Measurements from ENCODE around the gene FOCAD. TPM values are rescaled to one million over a fixed set of nuclear protein-coding genes. Genes with fewer than 3 reads are reported as not detected.

The FOCAD gene
- total and polyA plus RNA-seq, 4 donors = 6.8 to 62.1 (median 27.9) TPM

DNA sequence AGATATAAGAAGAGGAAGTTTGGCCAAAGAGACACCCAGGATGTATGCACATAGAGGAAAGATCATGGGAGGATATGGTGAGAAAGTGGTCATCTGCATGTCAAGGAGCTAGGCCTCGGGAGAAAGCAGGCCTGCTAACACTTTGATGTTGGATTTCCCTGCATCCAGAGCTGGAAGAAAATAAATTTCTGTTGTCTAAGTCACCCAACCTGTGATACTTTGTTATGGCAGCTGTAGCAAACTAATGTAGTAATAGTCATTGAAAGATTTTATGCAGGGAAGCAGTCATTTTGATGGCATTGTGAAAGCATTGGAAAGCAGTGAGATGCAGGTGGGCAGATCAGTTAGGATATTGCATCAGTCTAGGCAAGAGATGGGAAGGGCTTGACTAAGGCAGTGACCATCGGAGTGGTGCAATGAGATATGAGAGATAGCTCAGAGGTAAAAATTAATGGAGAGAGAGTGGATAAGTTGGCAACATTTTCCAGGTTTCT, 24.5 kb upstream of the FOCAD start:
- no peaks in the 10 kb centered on the region for H3K9me3 ChIP-seq (ENCODE audit: control insufficient read depth in 4 of 4, insufficient read depth in 3 of 4, low read length in 3 of 4)
- TF ChIP-seq, protein P1, sequence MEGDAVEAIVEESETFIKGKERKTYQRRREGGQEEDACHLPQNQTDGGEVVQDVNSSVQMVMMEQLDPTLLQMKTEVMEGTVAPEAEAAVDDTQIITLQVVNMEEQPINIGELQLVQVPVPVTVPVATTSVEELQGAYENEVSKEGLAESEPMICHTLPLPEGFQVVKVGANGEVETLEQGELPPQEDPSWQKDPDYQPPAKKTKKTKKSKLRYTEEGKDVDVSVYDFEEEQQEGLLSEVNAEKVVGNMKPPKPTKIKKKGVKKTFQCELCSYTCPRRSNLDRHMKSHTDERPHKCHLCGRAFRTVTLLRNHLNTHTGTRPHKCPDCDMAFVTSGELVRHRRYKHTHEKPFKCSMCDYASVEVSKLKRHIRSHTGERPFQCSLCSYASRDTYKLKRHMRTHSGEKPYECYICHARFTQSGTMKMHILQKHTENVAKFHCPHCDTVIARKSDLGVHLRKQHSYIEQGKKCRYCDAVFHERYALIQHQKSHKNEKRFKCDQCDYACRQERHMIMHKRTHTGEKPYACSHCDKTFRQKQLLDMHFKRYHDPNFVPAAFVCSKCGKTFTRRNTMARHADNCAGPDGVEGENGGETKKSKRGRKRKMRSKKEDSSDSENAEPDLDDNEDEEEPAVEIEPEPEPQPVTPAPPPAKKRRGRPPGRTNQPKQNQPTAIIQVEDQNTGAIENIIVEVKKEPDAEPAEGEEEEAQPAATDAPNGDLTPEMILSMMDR (IDR thresholded peaks at IDR 0.05; ENCODE audit: control extremely low read depth, extremely low read depth) = no peak
- WGBS, 2 donors = 49 to 78% methylated on average over 2 of the region's 2 CpGs

DNA sequence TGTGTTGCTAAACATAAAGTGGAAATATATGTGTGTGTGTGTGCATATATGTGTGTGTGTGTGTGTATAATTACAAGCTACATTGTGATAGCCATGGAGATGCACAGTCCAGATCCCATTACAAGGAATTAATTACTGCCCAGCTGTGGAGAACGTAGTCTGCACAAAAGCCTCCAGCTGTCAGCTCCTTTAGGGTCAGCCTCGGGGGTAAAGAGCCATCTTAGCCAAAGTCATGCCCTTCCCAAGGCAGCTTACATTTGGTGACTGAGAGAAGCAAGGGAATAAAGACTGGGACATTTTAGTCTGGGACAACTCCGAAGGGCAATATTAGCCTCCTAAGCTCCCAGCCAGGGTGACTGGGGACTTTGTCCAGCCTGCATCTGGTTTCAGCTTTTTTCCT, 21.9 kb upstream of the FOCAD start:
- H3K4me3 ChIP-seq = no peak overlapping the region
- TF ChIP-seq, protein P1 (IDR thresholded peaks at IDR 0.05; ENCODE audit: control extremely low read depth, extremely low read depth) = no peak
- H3K36me3 ChIP-seq (ENCODE audit: control insufficient read depth in 4 of 4, insufficient read depth in 4 of 4, low read length in 4 of 4) = no peaks in the 10 kb centered on the region
- no peaks in the 10 kb centered on the region for H3K27me3 ChIP-seq (ENCODE audit: control insufficient read depth in 3 of 3, insufficient read depth in 3 of 3, low read length in 2 of 3)
- H3K4me1 ChIP-seq (ENCODE audit: control insufficient read depth in 5 of 5, insufficient read depth in 5 of 5, low read length in 5 of 5) = peaks cover 0 to 7% (median 0%) of the 10 kb centered on the region in 5 donors
- no peak overlapping the region for H3K9ac ChIP-seq (ENCODE audit: insufficient read depth in 1 of 2, low read length in 2 of 2)
- DNase-seq = no peak
- ATAC-seq (ENCODE audit: insufficient read depth, low FRiP score) = no peak
- no peak overlapping the region for H3K27ac ChIP-seq (ENCODE audit: low read depth in 1 of 2, low read length in 1 of 2)
- H3K9me3 ChIP-seq (ENCODE audit: control insufficient read depth in 4 of 4, insufficient read depth in 3 of 4, low read length in 3 of 4) = no peaks in the 10 kb centered on the region
- 74 to 80% methylated on average over 3 of the region's 3 CpGs for WGBS, 2 donors

More for the DNA sequence above, 24.5 kb upstream of the FOCAD start:
- DNase-seq = no peak
- H3K4me3 ChIP-seq = no peak overlapping the region
- no peaks in the 10 kb centered on the region for H3K36me3 ChIP-seq (ENCODE audit: control insufficient read depth in 4 of 4, insufficient read depth in 4 of 4, low read length in 4 of 4)
- H3K27ac ChIP-seq (ENCODE audit: low read depth in 1 of 2, low read length in 1 of 2) = no peak overlapping the region
- peaks cover 0 to 7% (median 0%) of the 10 kb centered on the region in 5 donors for H3K4me1 ChIP-seq (ENCODE audit: control insufficient read depth in 5 of 5, insufficient read depth in 5 of 5, low read length in 5 of 5)
- H3K27me3 ChIP-seq (ENCODE audit: control insufficient read depth in 3 of 3, insufficient read depth in 3 of 3, low read length in 2 of 3) = no peaks in the 10 kb centered on the region
- ATAC-seq (ENCODE audit: insufficient read depth, low FRiP score) = no peak
- H3K9ac ChIP-seq (ENCODE audit: insufficient read depth in 1 of 2, low read length in 2 of 2) = no peak overlapping the region

DNA sequence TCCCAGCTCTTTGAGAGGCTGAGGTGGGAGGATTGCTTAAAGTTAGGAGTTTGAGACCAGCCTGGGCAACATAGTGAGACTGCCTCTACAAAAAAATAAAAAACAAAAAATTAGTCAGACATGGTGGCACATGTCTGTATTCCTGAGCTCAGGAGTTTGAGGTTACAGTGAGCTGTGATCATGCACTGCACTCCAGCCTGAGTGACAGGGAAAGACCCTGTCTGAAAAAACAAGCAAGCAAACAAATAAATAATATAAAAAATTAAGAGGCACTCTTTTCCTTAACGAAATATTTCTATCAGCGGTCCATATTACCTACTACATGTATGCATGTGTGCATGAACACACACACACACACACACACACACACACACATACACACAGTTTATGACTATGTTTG, 20.9 kb upstream of the FOCAD start:
- H3K9me3 ChIP-seq (ENCODE audit: control insufficient read depth in 4 of 4, insufficient read depth in 3 of 4, low read length in 3 of 4) = no peaks in the 10 kb centered on the region
- no peak overlapping the region for H3K4me3 ChIP-seq
- H3K36me3 ChIP-seq (ENCODE audit: control insufficient read depth in 4 of 4, insufficient read depth in 4 of 4, low read length in 4 of 4) = no peaks in the 10 kb centered on the region
- TF ChIP-seq, protein P1 (IDR thresholded peaks at IDR 0.05; ENCODE audit: control extremely low read depth, extremely low read depth) = no peak
- H3K27ac ChIP-seq (ENCODE audit: low read depth in 1 of 2, low read length in 1 of 2) = no peak overlapping the region
- no peak for ATAC-seq (ENCODE audit: insufficient read depth, low FRiP score)
- no peak overlapping the region for H3K9ac ChIP-seq (ENCODE audit: insufficient read depth in 1 of 2, low read length in 2 of 2)
- peaks cover 0 to 7% (median 0%) of the 10 kb centered on the region in 5 donors for H3K4me1 ChIP-seq (ENCODE audit: control insufficient read depth in 5 of 5, insufficient read depth in 5 of 5, low read length in 5 of 5)
- no peak for DNase-seq
- WGBS, 2 donors = 98 to 100% methylated on average over 2 of the region's 2 CpGs
- no peaks in the 10 kb centered on the region for H3K27me3 ChIP-seq (ENCODE audit: control insufficient read depth in 3 of 3, insufficient read depth in 3 of 3, low read length in 2 of 3)

DNA sequence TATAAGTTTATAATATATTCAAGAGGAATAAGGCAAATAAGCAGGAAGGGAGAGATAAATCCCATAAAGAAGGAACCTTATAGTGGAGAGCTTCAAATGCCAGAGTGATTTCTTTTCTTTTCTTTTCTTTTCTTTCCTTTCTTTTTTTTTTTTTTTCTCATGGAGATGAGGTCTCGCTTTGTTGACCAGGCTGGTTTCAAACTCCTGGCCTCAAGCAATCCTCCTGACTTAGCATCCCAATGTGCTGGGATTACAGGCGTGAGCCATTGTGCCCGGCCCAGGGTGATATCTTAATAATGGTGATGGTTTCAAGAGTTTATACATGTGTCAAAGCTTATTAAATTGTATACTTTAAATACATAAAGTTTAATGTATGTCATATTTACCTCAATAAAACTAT, 19.6 kb upstream of the FOCAD start:
- Histone ChIP-seq H3K9ac (ENCODE audit: insufficient read depth in 1 of 2, low read length in 2 of 2) (no peak overlapping the region), H3K4me3 (no peak overlapping the region), H3K27ac (ENCODE audit: low read depth in 1 of 2, low read length in 1 of 2) (no peak overlapping the region), H3K4me1 (ENCODE audit: control insufficient read depth in 5 of 5, insufficient read depth in 5 of 5, low read length in 5 of 5) (peaks cover 0 to 7% (median 0%) of the 10 kb centered on the region in 5 donors), H3K27me3 (ENCODE audit: control insufficient read depth in 3 of 3, insufficient read depth in 3 of 3, low read length in 2 of 3) (no peaks in the 10 kb centered on the region), H3K9me3 (ENCODE audit: control insufficient read depth in 4 of 4, insufficient read depth in 3 of 4, low read length in 3 of 4) (no peaks in the 10 kb centered on the region), H3K36me3 (ENCODE audit: control insufficient read depth in 4 of 4, insufficient read depth in 4 of 4, low read length in 4 of 4) (no peaks in the 10 kb centered on the region)
- TF ChIP-seq, protein P1 (IDR thresholded peaks at IDR 0.05; ENCODE audit: control extremely low read depth, extremely low read depth) = no peak
- no peak for ATAC-seq (ENCODE audit: insufficient read depth, low FRiP score)
- no peak for DNase-seq
- 97 to 99% methylated on average over 3 of the region's 3 CpGs for WGBS, 2 donors
